GM21390 (cell line): Measurements from ENCODE around the gene RAD51C.
"Not testable (repeated sequence)": the region's sequence is repeated elsewhere in the genome, so short reads cannot be mapped to it uniquely, and the experiment has no call there.

ENCODE experiments used
- ATAC-seq: cut with Tn5 transposase; IDR thresholded peaks from one replicate; pipeline ENCODE4 v1.9.1; 2021; ENCODE audit not compliant: unreplicated experiment

The RAD51C gene

GRCh38 chr17:58684003-58684402 lies 8.4 kb upstream of the RAD51C start:
- ATAC-seq, result no peak

GRCh38 chr17:58684462-58684861 lies 7.9 kb upstream of the RAD51C start:
- not testable (repeated sequence) for ATAC-seq

- no peak for ATAC-seq
Measured at GRCh38 chr17:58686980-58687379, 5.4 kb upstream of the RAD51C start.

GRCh38 chr17:58688521-58688920 lies 3.9 kb upstream of the RAD51C start:
- ATAC-seq, result no peak

GRCh38 chr17:58690033-58690432 lies 2.4 kb upstream of the RAD51C start:
- ATAC-seq, result not testable (repeated sequence)

- ATAC-seq, result no peak
Measured at GRCh38 chr17:58691701-58692238, 632 bp upstream of the RAD51C start, which contains the start of gene TEX14. TEX14 (minus strand) TSS chr17:58692045; CDS start chr17:58652001, 40,044 bp downstream.

- no peak for ATAC-seq
Measured at GRCh38 chr17:58693208-58693607, 806 bp downstream of the RAD51C start.

- ATAC-seq, result no peak
Measured at GRCh38 chr17:58693751-58694150, 1.3 kb downstream of the RAD51C start.

GRCh38 chr17:58694302-58694701 lies 1.9 kb downstream of the RAD51C start:
- no peak for ATAC-seq

- no peak for ATAC-seq
Measured at GRCh38 chr17:58694826-58695225, 2.4 kb downstream of the RAD51C start.

GRCh38 chr17:58699771-58700170 lies 7.4 kb downstream of the RAD51C start:
- no peak for ATAC-seq

- ATAC-seq, result no peak
Measured at GRCh38 chr17:58702045-58702476, 9.7 kb downstream of the RAD51C start.

GRCh38 chr17:58702708-58703107 lies 10.3 kb downstream of the RAD51C start:
- ATAC-seq, result no peak

- no peak for ATAC-seq
Measured at GRCh38 chr17:58703137-58703915, 10.9 kb downstream of the RAD51C start.

- no peak for ATAC-seq
Measured at GRCh38 chr17:58703916-58704286, 11.5 kb downstream of the RAD51C start.

GRCh38 chr17:58706351-58707140 lies 14.1 kb downstream of the RAD51C start:
- no peak for ATAC-seq

- ATAC-seq, result no peak
Measured at GRCh38 chr17:58710948-58711552, 18.6 kb downstream of the RAD51C start.

- ATAC-seq, result no peak
Measured at GRCh38 chr17:58722274-58722673, 29.9 kb downstream of the RAD51C start.

- no peak for ATAC-seq
Measured at GRCh38 chr17:58722696-58723095, 30.3 kb downstream of the RAD51C start.

GRCh38 chr17:58728798-58729197 lies 36.4 kb downstream of the RAD51C start:
- no peak for ATAC-seq

GRCh38 chr17:58730937-58731336 lies 38.5 kb downstream of the RAD51C start:
- ATAC-seq, result no peak
